Measurements from ENCODE around the gene MMP8. TPM values are rescaled to one million over a fixed set of nuclear protein-coding genes. Genes with fewer than 3 reads are reported as not detected.

MMP8 gene
- polyA plus RNA-seq, 3 donors = 0.14 TPM; not detected in 2

- WGBS (ENCODE audit: insufficient coverage) = no CpG with 5 or more reads among the region's 1 CpG
- no peak overlapping the region for H3K4me2 ChIP-seq (replicated peaks; ENCODE audit: extremely low read depth, low read length, poor library complexity, severe bottlenecking)
- H3K27me3 Mint-ChIP-seq (ENCODE audit: low read depth in 3 of 3) = peaks cover 8 to 25% (median 22%) of the 10 kb centered on the region in 3 donors
- no peaks in the 10 kb centered on the region for H3K36me3 Mint-ChIP-seq
- no peaks in the 10 kb centered on the region for H3K9me3 ChIP-seq (replicated peaks in 1 of 2; ENCODE audit: control insufficient read depth in 1 of 2, insufficient read depth in 1 of 2, low read length in 2 of 2)
- no peaks in the 10 kb centered on the region for H4K20me1 ChIP-seq (ENCODE audit: insufficient read depth, low read length)
- DNase-seq = no peak
- no peak for TF ChIP-seq CTCF (IDR thresholded peaks at IDR 0.05)
- H2AFZ ChIP-seq (ENCODE audit: insufficient read depth, low read depth, low read length, poor library complexity, severe bottlenecking) = no peak overlapping the region
- no peak overlapping the region for H3K4me3 ChIP-seq (replicated peaks in 1 of 3; ENCODE audit: low read depth in 2 of 3, low read length in 3 of 3)
- intact Hi-C loops (cut with micrococcal nuclease) = no loop called here
- H3K27ac ChIP-seq (ENCODE audit: low read depth in 1 of 2, low read length in 2 of 2) = no peak overlapping the region
- H3K9ac ChIP-seq (ENCODE audit: insufficient read depth, low read length, poor library complexity, severe bottlenecking) = no peak overlapping the region
- peaks cover 2 to 11% of the 10 kb centered on the region in 2 donors for H3K27me3 ChIP-seq (ENCODE audit: control insufficient read depth in 2 of 2, insufficient read depth in 2 of 2, low read length in 2 of 2)
- no peaks in the 10 kb centered on the region for H3K4me1 Mint-ChIP-seq
- H3K4me3 Mint-ChIP-seq = no peak overlapping the region
- no peaks in the 10 kb centered on the region for H3K4me1 ChIP-seq (ENCODE audit: control insufficient read depth in 1 of 2, insufficient read depth in 2 of 2, low read length in 2 of 2)
- H3K36me3 ChIP-seq (replicated peaks in 1 of 2; ENCODE audit: control insufficient read depth in 1 of 2, insufficient read depth in 2 of 2, low read length in 2 of 2) = no peaks in the 10 kb centered on the region
- peaks cover 0 to 5% (median 2%) of the 10 kb centered on the region in 7 donors for H3K9me3 Mint-ChIP-seq
- H3K27ac Mint-ChIP-seq = no peak overlapping the region
- no peaks in the 10 kb centered on the region for H3K79me2 ChIP-seq (ENCODE audit: insufficient read depth, low read length)
Observed at GRCh38 chr11:102771351-102771750, 46.6 kb upstream of the MMP8 start.

GRCh38 chr11:102770191-102770590, 45.4 kb upstream of the MMP8 start:
- peaks cover 0 to 5% (median 2%) of the 10 kb centered on the region in 7 donors for H3K9me3 Mint-ChIP-seq
- Histone ChIP-seq H3K9ac (ENCODE audit: insufficient read depth, low read length, poor library complexity, severe bottlenecking) (no peak overlapping the region), H4K20me1 (ENCODE audit: insufficient read depth, low read length) (no peaks in the 10 kb centered on the region), H2AFZ (ENCODE audit: insufficient read depth, low read depth, low read length, poor library complexity, severe bottlenecking) (no peak overlapping the region), H3K9me3 (replicated peaks in 1 of 2; ENCODE audit: control insufficient read depth in 1 of 2, insufficient read depth in 1 of 2, low read length in 2 of 2) (no peaks in the 10 kb centered on the region), H3K4me3 (replicated peaks in 1 of 3; ENCODE audit: low read depth in 2 of 3, low read length in 3 of 3) (no peak overlapping the region), H3K4me1 (ENCODE audit: control insufficient read depth in 1 of 2, insufficient read depth in 2 of 2, low read length in 2 of 2) (no peaks in the 10 kb centered on the region), H3K4me2 (replicated peaks; ENCODE audit: extremely low read depth, low read length, poor library complexity, severe bottlenecking) (no peak overlapping the region), H3K27me3 (ENCODE audit: control insufficient read depth in 2 of 2, insufficient read depth in 2 of 2, low read length in 2 of 2) (peaks cover 3 to 11% of the 10 kb centered on the region in 2 donors), H3K36me3 (replicated peaks in 1 of 2; ENCODE audit: control insufficient read depth in 1 of 2, insufficient read depth in 2 of 2, low read length in 2 of 2) (no peaks in the 10 kb centered on the region), H3K27ac (ENCODE audit: low read depth in 1 of 2, low read length in 2 of 2) (no peak overlapping the region), H3K79me2 (ENCODE audit: insufficient read depth, low read length) (no peaks in the 10 kb centered on the region)
- no peak for TF ChIP-seq CTCF (IDR thresholded peaks at IDR 0.05)
- no peaks in the 10 kb centered on the region for H3K36me3 Mint-ChIP-seq
- no peak overlapping the region for H3K4me3 Mint-ChIP-seq
- no peak overlapping the region for H3K27ac Mint-ChIP-seq
- peaks cover 6 to 24% (median 17%) of the 10 kb centered on the region in 3 donors for H3K27me3 Mint-ChIP-seq (ENCODE audit: low read depth in 3 of 3)
- intact Hi-C loops (cut with micrococcal nuclease) = no loop called here
- H3K4me1 Mint-ChIP-seq = no peaks in the 10 kb centered on the region
- DNase-seq = no peak
